CD4-positive, alpha-beta T cell treated with Interleukin-17A for 4 hours (primary cell): ENCODE data around the gene KCNK1.

Source experiments
- DNase-seq: peaks from one replicate; pipeline ENCODE4 v3.0.0-alpha.2; 2020; ENCODE audit warnings: mixed read lengths

The KCNK1 gene

DNA sequence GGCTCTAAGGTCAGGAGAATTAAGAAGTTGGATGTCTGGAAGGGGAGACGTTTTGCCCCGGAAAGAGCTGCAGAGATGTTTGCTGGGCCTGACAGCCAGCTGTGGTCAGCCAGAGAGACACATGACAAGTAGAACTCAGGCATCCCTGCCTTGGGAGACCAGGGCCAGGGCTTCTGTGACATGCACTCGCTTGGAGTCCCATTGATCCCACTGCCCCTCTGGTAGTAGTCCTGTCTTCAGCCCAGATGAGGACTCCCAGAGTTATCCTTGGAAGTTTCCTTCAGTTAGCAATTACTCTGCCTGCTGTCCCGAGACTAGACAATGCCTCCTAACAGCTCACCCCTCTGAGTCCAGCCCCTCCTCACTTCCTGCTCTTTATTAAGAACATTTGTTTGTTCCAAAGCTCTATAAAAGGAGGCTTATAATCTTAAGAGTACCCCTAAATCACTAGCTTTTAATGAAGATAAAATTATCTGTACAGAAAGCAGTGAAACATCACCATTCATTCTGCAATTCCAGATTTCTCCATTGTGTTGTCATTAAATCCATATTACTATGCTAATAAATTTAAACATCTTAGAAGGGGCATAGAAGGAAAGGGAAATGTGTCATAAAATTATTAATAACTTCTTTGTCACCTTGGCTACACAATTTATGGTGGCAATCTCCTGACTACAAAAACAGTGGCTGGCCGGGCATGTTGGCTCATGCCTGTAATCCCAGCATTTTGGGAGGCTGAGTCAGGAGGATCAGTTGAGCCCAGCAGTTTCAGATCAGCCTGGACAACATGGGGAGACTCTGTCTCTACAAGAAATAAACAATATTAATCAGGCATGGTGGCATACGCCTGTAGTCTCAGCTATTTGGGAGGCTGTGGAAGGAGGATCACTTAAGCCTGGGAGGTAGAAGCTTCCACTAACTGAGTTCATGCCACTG is 94.2 kb downstream of the KCNK1 start:
- DNase-seq = no peak

DNA sequence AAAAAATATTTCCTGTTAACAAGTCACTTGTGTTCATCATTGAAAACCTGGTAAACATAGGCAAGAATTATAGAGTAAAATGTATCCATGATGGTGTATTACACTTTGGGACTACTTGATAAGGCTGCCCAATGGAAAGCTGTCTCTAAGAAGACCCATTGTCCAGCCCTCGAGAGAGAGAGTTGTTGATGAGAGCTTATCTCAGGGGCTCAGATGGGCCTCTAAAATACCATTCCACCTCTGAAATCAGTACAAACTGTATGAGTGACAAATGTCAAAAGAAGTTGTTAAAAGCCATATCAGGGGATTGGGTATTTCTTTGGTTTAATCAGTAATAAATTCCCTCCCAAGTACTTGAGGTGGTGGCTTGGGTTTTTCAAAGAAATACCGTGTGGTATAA is 96.1 kb downstream of the KCNK1 start:
- DNase-seq = no peak

DNA sequence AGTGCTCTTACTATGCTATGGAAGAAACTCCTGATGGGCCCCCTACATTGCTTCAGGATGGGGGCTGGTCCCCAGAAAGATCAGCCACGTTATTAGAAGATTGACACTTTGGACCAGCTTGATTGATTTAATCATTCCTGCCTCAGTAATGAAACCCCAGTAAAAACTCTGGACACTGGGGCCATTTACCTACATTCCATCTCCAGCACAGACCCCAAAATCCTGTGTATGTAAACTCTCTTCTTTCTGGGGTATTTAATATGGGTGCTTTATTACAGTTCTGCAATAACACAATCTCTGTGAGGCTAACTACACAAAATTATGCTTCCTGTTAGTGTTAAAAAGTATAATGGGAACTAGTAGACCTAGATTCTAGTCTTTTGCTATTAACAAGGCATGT is 96.6 kb downstream of the KCNK1 start:
- no peak for DNase-seq

DNA sequence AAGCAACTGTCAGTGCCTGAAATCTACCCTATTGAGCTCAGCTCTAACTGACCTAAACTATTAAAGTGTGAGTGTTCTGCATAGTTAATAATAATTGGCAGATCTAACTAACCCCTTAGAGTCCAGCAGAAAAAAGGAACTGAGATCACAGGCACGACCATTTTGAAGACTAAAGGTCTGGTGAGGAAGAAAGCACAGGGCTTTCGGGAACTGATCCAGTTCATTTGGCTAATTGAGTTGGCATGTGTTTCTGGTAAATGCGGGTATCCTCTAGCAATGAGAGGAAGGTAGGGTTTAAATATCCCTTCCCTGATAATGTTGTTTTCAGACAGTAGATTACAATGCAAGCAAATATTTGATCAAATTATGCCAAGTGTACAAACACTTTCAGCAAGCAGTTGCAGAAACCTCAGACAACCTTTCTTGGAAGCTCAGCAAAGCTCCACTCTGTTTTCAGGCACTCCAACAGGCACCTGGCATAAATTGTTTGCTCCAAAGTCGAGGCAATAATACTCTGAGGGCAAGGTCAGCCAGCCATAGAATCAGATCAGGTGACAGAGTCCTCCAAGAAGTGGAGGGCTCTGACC is 100.8 kb downstream of the KCNK1 start:
- no peak for DNase-seq

DNA sequence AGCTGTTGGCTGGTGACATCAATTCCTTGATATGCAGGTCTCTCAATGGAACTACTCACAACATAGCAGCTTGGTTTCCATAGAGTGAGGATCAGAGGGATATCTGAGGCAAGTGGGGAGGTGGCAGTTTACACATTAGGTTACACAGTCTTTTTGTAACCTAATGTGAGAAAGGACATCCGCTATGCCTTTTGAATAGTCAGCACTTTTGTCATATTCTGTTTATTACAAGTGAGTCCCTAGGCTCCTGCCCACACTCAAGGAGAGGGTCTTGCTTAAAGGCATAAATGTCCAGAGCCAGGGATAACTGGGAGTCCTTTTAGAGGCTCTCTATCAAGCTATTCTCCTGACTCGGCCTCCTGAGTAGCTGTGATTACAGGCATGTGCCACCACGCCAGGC is 104.2 kb downstream of the KCNK1 start:
- DNase-seq = no peak

DNA sequence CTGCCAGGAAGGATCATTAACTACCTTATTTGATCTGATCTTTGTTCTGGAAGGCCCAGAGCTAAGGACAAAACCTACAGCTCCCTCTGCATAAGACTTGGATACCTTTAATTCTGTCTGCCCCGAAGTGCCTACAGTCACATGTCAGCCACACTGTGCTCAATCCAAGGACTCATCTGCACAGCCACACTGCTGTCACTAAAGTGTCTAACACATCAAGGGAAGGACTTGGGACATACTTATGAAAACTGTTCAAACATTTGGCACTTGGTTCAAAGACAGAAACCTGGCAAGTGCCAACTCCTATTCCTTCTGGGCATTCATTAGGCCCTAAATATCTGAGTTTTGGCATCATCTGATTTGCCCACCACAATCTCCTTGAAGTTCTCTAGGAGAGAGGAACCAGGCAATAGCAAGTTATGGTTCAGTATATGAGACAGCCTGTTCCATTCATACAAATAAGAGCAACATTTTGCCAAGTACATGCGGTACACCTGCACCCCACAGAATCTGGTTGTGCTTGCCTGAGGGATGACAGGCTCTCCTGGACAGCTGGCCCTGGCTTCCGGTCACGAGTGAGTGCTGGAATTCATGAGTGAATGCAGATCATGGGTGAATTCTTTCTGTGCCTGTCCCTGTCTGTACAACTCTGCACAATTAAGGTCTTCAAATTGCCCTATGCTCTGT is 105.9 kb downstream of the KCNK1 start:
- DNase-seq = no peak

DNA sequence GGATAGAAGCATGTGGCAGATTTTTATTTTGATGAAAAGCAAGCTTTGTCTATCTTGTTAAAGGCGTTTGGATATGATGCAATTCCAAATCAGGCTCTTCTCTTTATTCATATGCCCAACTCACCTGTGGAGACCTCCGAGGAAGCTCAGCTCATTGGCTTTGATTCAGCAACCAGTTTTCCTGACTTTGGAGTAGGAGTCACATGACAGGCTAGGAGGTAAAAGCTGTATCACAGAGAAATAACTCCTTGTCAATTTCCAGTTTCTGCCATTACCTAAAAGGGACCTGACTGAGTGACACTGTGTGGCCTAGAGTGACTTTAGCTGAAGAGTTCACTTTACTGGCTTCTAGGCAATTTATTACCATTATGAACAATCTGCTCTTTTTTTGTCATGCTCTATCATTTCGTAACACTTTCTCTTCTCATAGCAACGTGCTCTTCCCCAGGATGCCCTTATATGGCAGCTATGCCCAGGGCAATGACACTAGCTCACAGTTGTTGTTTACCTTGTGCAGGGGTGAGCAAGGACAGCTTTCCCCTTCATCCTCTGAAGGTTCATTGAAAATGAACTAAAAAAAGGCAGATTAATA is 107.2 kb downstream of the KCNK1 start:
- no peak for DNase-seq
